ENCODE results near the gene RAB35. TPM values are rescaled to one million over a fixed set of nuclear protein-coding genes. Genes with fewer than 3 reads are reported as not detected.

RAB35 gene
- total and polyA plus RNA-seq, 2 donors from 2014 or later, result 23.2 to 56.1 TPM

GRCh38 chr12:120072472-120073249 is 43.9 kb downstream of the RAB35 start:
- Histone ChIP-seq H3K9ac (ENCODE audit: low read length in 3 of 3) (no peak overlapping the region), H3K27ac (ENCODE audit: low read depth in 2 of 2, low read length in 2 of 2) (no peak overlapping the region), H3K36me3 (ENCODE audit: control insufficient read depth in 2 of 3, insufficient read depth in 3 of 3, low read length in 3 of 3) (peaks cover 0 to 34% (median 21%) of the 10 kb centered on the region in 3 donors), H3K27me3 (ENCODE audit: control insufficient read depth, insufficient read depth, low read length) (no peaks in the 10 kb centered on the region), H3K9me3 (ENCODE audit: control insufficient read depth in 2 of 3, insufficient read depth in 1 of 3, low read length in 3 of 3) (no peaks in the 10 kb centered on the region), H3K4me3 (ENCODE audit: low read length in 3 of 3) (no peak overlapping the region), H3K4me1 (ENCODE audit: control insufficient read depth in 2 of 3, insufficient read depth in 2 of 3, low read depth in 1 of 3, low read length in 3 of 3) (no peaks in the 10 kb centered on the region)
- TF ChIP-seq CTCF (IDR thresholded peaks at IDR 0.05; ENCODE audit: borderline replicate concordance, extremely low read depth, insufficient read depth), result no peak
- DNase-seq (no peak), FAIRE-seq (no peak)
- intact Hi-C loops (cut with DNase I), result no loop called here

GRCh38 chr12:120071493-120072020 is 45.0 kb downstream of the RAB35 start:
- no peaks in the 10 kb centered on the region for H3K27me3 ChIP-seq (ENCODE audit: control insufficient read depth, insufficient read depth, low read length)
- DNase-seq (no peak), FAIRE-seq (no peak)
- peaks cover 0 to 36% (median 21%) of the 10 kb centered on the region in 3 donors for H3K36me3 ChIP-seq (ENCODE audit: control insufficient read depth in 2 of 3, insufficient read depth in 3 of 3, low read length in 3 of 3)
- no peak overlapping the region for H3K27ac ChIP-seq (ENCODE audit: low read depth in 2 of 2, low read length in 2 of 2)
- no peak for TF ChIP-seq CTCF (IDR thresholded peaks at IDR 0.05; ENCODE audit: borderline replicate concordance, extremely low read depth, insufficient read depth)
- no peaks in the 10 kb centered on the region for H3K9me3 ChIP-seq (ENCODE audit: control insufficient read depth in 2 of 3, insufficient read depth in 1 of 3, low read length in 3 of 3)
- no peaks in the 10 kb centered on the region for H3K4me1 ChIP-seq (ENCODE audit: control insufficient read depth in 2 of 3, insufficient read depth in 2 of 3, low read depth in 1 of 3, low read length in 3 of 3)
- intact Hi-C loops (cut with DNase I), result no loop called here
- no peak overlapping the region for H3K4me3 ChIP-seq (ENCODE audit: low read length in 3 of 3)
- H3K9ac ChIP-seq (ENCODE audit: low read length in 3 of 3), result no peak overlapping the region

- no peak for TF ChIP-seq CTCF (IDR thresholded peaks at IDR 0.05; ENCODE audit: borderline replicate concordance, extremely low read depth, insufficient read depth)
- no peak overlapping the region for H3K4me3 ChIP-seq (ENCODE audit: low read length in 3 of 3)
- intact Hi-C loops (cut with DNase I), result no loop called here
- peaks cover 0 to 34% (median 30%) of the 10 kb centered on the region in 3 donors for H3K36me3 ChIP-seq (ENCODE audit: control insufficient read depth in 2 of 3, insufficient read depth in 3 of 3, low read length in 3 of 3)
- DNase-seq (no peak), FAIRE-seq (no peak)
- H3K27ac ChIP-seq (ENCODE audit: low read depth in 2 of 2, low read length in 2 of 2), result no peak overlapping the region
- H3K9ac ChIP-seq (ENCODE audit: low read length in 3 of 3), result no peak overlapping the region
- no peaks in the 10 kb centered on the region for H3K9me3 ChIP-seq (ENCODE audit: control insufficient read depth in 2 of 3, insufficient read depth in 1 of 3, low read length in 3 of 3)
- H3K27me3 ChIP-seq (ENCODE audit: control insufficient read depth, insufficient read depth, low read length), result no peaks in the 10 kb centered on the region
- H3K4me1 ChIP-seq (ENCODE audit: control insufficient read depth in 2 of 3, insufficient read depth in 2 of 3, low read depth in 1 of 3, low read length in 3 of 3), result no peaks in the 10 kb centered on the region
Measured at GRCh38 chr12:120069278-120069677, 47.3 kb downstream of the RAB35 start.
